Transverse colon (tissue), 3 donors: ENCODE measurements around the gene PACRG.

Experiments
- POLR2A ChIP-seq: fragments of 450-650 bp; IDR thresholded peaks from one replicate; pipeline ENCODE4 v1.6.1; 2016; ENCODE audit warnings: antibody characterized with exemption, mild to moderate bottlenecking, moderate library complexity
- TF ChIP-seq, protein P1 (sequence below), 5 experiments: fragments of 200-600 bp in 3 of 5; fragments of 450-650 bp in 2 of 5; sonication (generic) in 3 of 5; IDR thresholded peaks; 1 replicate in 2 of 5; 2 replicates in 3 of 5; pipeline ENCODE4 v1.5.1; 2016 to 2017; ENCODE audit warnings: antibody characterized with exemption in 5 of 5, inconsistent platforms in 3 of 5, mild to moderate bottlenecking in 2 of 5, moderate library complexity in 1 of 5

DNA sequence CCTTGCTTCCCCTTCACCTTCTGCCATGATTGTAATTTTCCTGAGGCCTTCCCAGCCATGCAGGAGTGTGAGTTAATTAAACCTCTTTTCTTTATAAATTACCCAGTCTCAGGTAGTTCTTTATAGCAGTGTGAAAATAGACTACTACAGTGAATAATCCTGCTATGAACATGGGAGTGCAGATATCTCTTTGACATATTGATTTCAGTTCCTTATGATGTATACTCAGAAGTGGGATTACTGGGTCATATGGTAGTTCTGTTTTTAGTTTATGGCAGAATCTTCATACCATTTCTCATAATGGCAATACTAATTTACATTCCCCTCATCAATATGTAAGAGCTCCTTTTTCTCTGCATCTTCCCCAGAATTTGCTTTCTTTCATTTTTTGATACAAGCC lies 26.0 kb downstream of the PACRG start:
- TF ChIP-seq POLR2A, result no peak
- TF ChIP-seq, protein P1, sequence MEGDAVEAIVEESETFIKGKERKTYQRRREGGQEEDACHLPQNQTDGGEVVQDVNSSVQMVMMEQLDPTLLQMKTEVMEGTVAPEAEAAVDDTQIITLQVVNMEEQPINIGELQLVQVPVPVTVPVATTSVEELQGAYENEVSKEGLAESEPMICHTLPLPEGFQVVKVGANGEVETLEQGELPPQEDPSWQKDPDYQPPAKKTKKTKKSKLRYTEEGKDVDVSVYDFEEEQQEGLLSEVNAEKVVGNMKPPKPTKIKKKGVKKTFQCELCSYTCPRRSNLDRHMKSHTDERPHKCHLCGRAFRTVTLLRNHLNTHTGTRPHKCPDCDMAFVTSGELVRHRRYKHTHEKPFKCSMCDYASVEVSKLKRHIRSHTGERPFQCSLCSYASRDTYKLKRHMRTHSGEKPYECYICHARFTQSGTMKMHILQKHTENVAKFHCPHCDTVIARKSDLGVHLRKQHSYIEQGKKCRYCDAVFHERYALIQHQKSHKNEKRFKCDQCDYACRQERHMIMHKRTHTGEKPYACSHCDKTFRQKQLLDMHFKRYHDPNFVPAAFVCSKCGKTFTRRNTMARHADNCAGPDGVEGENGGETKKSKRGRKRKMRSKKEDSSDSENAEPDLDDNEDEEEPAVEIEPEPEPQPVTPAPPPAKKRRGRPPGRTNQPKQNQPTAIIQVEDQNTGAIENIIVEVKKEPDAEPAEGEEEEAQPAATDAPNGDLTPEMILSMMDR (IDR thresholded peaks at IDR 0.05), result no peak
